ENCODE results near the gene CTIF.

Gene CTIF

DNA sequence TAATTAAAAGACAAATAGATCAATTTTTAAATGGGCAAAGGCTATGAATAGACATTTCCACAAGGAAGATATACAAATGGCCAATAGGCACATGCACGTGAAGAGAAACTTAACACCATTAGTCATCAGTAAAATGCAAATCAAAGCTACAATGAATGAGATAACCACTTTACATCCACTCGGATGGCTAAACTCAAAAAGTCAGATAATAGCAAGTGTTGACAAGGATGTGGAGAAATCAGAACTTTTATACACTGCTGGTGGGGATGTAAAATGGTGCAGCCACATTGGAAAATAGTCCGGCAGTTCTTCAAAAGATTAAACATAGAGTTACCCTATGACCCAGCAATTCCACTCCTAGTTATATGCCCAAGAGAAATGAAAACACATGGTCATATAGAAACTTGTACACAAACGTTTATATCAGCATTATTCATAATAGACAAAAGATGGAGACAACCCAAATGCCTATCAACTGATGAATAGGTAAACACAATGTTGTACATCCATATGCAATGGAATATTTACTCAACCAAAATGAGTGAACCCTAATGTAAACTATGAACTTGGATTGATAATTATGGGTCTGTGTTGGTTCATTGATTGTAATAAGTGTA is 360.8 kb downstream of the CTIF start:
- H3K4me3 ChIP-seq (ENCODE audit: low read depth, low read length): no peak overlapping the region
- H3K4me1 ChIP-seq: peaks cover 8% of the 10 kb centered on the region
- no peak overlapping the region for H3K4me2 ChIP-seq (ENCODE audit: low read length)
- H3K27me3 ChIP-seq (ENCODE audit: control insufficient read depth, insufficient read depth, low read length): no peaks in the 10 kb centered on the region
- H3K9ac ChIP-seq: no peak overlapping the region
- no peaks in the 10 kb centered on the region for H3K9me3 ChIP-seq (ENCODE audit: control insufficient read depth, low read length)
- H3K27ac ChIP-seq: no peak overlapping the region
- TF ChIP-seq, protein P1, sequence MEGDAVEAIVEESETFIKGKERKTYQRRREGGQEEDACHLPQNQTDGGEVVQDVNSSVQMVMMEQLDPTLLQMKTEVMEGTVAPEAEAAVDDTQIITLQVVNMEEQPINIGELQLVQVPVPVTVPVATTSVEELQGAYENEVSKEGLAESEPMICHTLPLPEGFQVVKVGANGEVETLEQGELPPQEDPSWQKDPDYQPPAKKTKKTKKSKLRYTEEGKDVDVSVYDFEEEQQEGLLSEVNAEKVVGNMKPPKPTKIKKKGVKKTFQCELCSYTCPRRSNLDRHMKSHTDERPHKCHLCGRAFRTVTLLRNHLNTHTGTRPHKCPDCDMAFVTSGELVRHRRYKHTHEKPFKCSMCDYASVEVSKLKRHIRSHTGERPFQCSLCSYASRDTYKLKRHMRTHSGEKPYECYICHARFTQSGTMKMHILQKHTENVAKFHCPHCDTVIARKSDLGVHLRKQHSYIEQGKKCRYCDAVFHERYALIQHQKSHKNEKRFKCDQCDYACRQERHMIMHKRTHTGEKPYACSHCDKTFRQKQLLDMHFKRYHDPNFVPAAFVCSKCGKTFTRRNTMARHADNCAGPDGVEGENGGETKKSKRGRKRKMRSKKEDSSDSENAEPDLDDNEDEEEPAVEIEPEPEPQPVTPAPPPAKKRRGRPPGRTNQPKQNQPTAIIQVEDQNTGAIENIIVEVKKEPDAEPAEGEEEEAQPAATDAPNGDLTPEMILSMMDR (IDR thresholded peaks at IDR 0.05): no peak
- no peaks in the 10 kb centered on the region for H3K79me2 ChIP-seq
- H3K36me3 ChIP-seq (ENCODE audit: control insufficient read depth, insufficient read depth, low read length): no peaks in the 10 kb centered on the region
- H2AFZ ChIP-seq: no peak overlapping the region

DNA sequence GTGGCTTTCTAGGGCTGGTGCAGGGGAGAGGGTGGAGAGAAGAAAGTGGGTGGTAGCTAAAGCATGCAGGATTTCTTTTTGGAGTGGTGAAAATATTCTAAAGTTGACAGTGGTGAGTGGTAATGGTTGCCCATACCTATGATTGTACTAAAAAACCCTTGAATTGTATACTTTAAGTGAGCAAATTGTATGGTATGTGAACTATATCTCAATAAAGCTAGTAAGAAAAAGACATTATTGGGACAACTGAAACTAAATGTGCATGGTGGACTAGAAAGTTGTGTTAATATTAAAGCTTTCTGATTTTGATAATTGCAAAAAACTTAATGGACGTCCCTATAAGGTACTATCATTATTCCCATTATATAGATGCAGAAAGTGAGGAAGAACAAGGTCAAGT is 361.6 kb downstream of the CTIF start:
- no peak overlapping the region for H3K4me2 ChIP-seq (ENCODE audit: low read length)
- H2AFZ ChIP-seq: no peak overlapping the region
- no peaks in the 10 kb centered on the region for H3K79me2 ChIP-seq
- H3K9me3 ChIP-seq (ENCODE audit: control insufficient read depth, low read length): no peaks in the 10 kb centered on the region
- H3K4me1 ChIP-seq: peaks cover 8% of the 10 kb centered on the region
- H3K4me3 ChIP-seq (ENCODE audit: low read depth, low read length): no peak overlapping the region
- no peaks in the 10 kb centered on the region for H3K27me3 ChIP-seq (ENCODE audit: control insufficient read depth, insufficient read depth, low read length)
- H3K27ac ChIP-seq: no peak overlapping the region
- TF ChIP-seq, protein P1 (IDR thresholded peaks at IDR 0.05): no peak
- no peak overlapping the region for H3K9ac ChIP-seq
- H3K36me3 ChIP-seq (ENCODE audit: control insufficient read depth, insufficient read depth, low read length): no peaks in the 10 kb centered on the region

DNA sequence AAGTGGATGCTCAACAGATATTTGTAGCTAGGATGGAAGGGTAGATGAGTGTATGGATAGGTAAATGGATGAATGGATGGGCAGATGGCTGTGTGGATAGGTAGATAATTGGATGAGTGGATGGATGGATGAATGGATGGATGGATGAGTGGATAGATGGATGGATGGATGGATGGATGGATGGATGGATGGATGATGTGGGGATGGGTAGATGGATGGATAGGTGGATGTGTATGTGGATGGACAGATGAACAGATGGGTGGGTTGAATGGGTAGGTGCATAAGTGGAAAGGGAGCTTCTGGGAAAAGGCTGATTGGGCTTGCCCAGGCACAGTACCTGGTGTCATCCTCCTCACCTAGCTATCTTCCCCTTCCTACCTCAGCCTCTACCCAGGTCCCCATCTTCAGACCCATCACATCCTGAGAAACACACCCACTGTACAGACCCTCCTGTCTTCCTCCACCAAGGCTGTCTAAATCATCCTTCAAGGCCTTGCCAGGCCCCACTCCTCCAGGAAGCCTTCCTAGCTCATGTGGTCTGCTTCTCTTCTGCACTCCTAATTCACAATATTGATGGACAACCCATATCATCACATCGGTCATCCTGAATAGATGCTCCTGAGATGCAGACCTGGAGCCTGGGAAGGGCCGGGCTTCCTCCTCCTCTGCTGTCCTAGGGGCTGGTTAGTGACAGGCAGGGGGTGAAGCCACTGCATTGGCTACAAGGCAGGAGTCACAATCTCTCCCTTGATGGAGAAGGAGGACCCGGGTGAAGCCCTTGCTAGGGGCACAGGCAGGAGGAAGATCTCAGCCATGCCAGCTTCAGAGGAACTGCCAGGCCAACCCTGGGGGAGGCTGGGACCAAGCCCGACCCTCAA is 362.6 kb downstream of the CTIF start:
- H3K4me2 ChIP-seq (ENCODE audit: low read length): no peak overlapping the region
- H3K4me1 ChIP-seq: peaks cover 8% of the 10 kb centered on the region
- H3K9me3 ChIP-seq (ENCODE audit: control insufficient read depth, low read length): no peaks in the 10 kb centered on the region
- H3K27ac ChIP-seq: no peak overlapping the region
- no peaks in the 10 kb centered on the region for H3K79me2 ChIP-seq
- TF ChIP-seq, protein P1 (IDR thresholded peaks at IDR 0.05): no peak
- no peaks in the 10 kb centered on the region for H3K27me3 ChIP-seq (ENCODE audit: control insufficient read depth, insufficient read depth, low read length)
- H2AFZ ChIP-seq: peak overlapping the region; percentile 44
- no peaks in the 10 kb centered on the region for H3K36me3 ChIP-seq (ENCODE audit: control insufficient read depth, insufficient read depth, low read length)
- no peak overlapping the region for H3K4me3 ChIP-seq (ENCODE audit: low read depth, low read length)
- H3K9ac ChIP-seq: no peak overlapping the region

DNA sequence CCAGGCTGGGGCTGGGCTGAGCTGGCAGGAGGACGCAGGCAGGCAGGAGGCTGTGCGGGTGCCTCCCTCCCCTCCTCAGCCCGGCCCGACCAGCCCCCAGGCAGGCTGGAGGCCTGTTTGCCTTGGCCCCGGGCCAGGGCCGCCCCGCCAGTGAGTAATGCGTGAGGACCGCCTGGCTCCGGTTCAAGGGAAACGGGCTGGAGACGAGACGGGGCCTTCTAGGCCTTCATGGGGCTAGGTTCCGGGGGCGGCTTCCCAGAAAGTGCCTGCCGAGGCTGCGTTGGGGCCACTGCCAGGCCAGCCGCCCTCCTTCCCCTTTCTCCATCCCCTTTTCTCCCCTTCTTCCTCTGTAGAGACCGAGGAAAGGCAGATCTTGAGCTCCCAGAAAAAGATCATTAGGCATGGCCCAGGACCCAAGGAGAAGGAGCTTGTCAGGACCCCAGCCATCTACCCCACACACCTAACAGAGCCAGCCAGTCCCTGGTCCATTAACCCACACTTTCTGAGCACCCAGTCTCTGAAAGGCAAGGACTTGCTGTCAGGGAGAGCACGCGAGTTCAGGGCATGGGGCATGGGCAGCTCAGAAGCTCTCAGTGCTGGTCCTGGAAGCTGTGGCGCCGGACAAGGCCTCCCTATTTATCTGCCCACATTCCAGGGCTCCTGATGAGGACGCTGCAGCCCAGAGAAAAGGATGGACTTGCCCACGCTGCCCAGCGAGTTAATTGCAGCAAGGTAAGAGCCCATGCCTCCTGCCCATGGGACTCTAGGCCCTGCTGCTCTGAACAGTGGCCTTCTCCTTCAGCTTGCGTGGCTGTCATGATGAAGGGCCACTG is 363.4 kb downstream of the CTIF start:
- Histone ChIP-seq H3K4me1 (peaks cover 8% of the 10 kb centered on the region), H2AFZ (peak overlapping the region; percentile 44), H3K79me2 (no peaks in the 10 kb centered on the region), H3K27me3 (ENCODE audit: control insufficient read depth, insufficient read depth, low read length) (no peaks in the 10 kb centered on the region), H3K9me3 (ENCODE audit: control insufficient read depth, low read length) (no peaks in the 10 kb centered on the region), H3K36me3 (ENCODE audit: control insufficient read depth, insufficient read depth, low read length) (no peaks in the 10 kb centered on the region), H3K27ac (peak overlapping the region; percentile 37), H3K4me3 (ENCODE audit: low read depth, low read length) (no peak overlapping the region), H3K4me2 (ENCODE audit: low read length) (no peak overlapping the region), H3K9ac (no peak overlapping the region)
- TF ChIP-seq, protein P1 (IDR thresholded peaks at IDR 0.05): no peak
